ENCODE measurements around the gene CYP4F8.

CYP4F8 gene

GRCh38 chr19:15663247-15663646, 48.2 kb downstream of the CYP4F8 start:
- no peak for TF ChIP-seq CTCF (IDR thresholded peaks at IDR 0.05; ENCODE audit: low read depth, low read length)
- in situ Hi-C loops (cut with HindIII; ENCODE audit: low sequenced_read_pairs): no loop called here
- H3K4me3 ChIP-seq (ENCODE audit: low read depth, low read length): no peak overlapping the region

GRCh38 chr19:15666186-15666585, 51.2 kb downstream of the CYP4F8 start:
- H3K4me3 ChIP-seq (ENCODE audit: low read depth, low read length): no peak overlapping the region
- DNase-seq (ENCODE audit: low read depth, low spot score): no peak
- in situ Hi-C loops (cut with HindIII; ENCODE audit: low sequenced_read_pairs): no loop called here
- TF ChIP-seq CTCF (IDR thresholded peaks at IDR 0.05; ENCODE audit: low read depth, low read length): no peak

More at GRCh38 chr19:15663247-15663646, 48.2 kb downstream of the CYP4F8 start:
- no peak for DNase-seq (ENCODE audit: low read depth, low spot score)

- no peak for TF ChIP-seq CTCF (IDR thresholded peaks at IDR 0.05; ENCODE audit: low read depth, low read length)
- H3K4me3 ChIP-seq (ENCODE audit: low read depth, low read length): no peak overlapping the region
- no peak for DNase-seq (ENCODE audit: low read depth, low spot score)
- in situ Hi-C loops (cut with HindIII; ENCODE audit: low sequenced_read_pairs): no loop called here
Measured at GRCh38 chr19:15666883-15667282, 51.9 kb downstream of the CYP4F8 start.

GRCh38 chr19:15669440-15669839, 54.4 kb downstream of the CYP4F8 start:
- in situ Hi-C loops (cut with HindIII; ENCODE audit: low sequenced_read_pairs): no loop called here
- no peak for DNase-seq (ENCODE audit: low read depth, low spot score)
- H3K4me3 ChIP-seq (ENCODE audit: low read depth, low read length): no peak overlapping the region
- no peak for TF ChIP-seq CTCF (IDR thresholded peaks at IDR 0.05; ENCODE audit: low read depth, low read length)

GRCh38 chr19:15669891-15670290, 54.9 kb downstream of the CYP4F8 start:
- in situ Hi-C loops (cut with HindIII; ENCODE audit: low sequenced_read_pairs): no loop called here
- no peak overlapping the region for H3K4me3 ChIP-seq (ENCODE audit: low read depth, low read length)
- no peak for TF ChIP-seq CTCF (IDR thresholded peaks at IDR 0.05; ENCODE audit: low read depth, low read length)
- no peak for DNase-seq (ENCODE audit: low read depth, low spot score)

- TF ChIP-seq CTCF (IDR thresholded peaks at IDR 0.05; ENCODE audit: low read depth, low read length): no peak
- in situ Hi-C loops (cut with HindIII; ENCODE audit: low sequenced_read_pairs): no loop called here
- H3K4me3 ChIP-seq (ENCODE audit: low read depth, low read length): no peak overlapping the region
Measured at GRCh38 chr19:15671237-15671821, 56.3 kb downstream of the CYP4F8 start.

More at GRCh38 chr19:15671237-15671821, 56.3 kb downstream of the CYP4F8 start:
- DNase-seq (ENCODE audit: low read depth, low spot score): no peak
